ENCODE results near the gene STARD3. TPM values are rescaled to one million over a fixed set of nuclear protein-coding genes. Genes with fewer than 3 reads are reported as not detected.

The STARD3 gene
- total and polyA plus RNA-seq, 9 of the 15 experiments (the other 6 are each of a cell fraction or from before 2014, with no cell fraction given), result 0.63 to 87.0 (median 46.0) TPM

DNA sequence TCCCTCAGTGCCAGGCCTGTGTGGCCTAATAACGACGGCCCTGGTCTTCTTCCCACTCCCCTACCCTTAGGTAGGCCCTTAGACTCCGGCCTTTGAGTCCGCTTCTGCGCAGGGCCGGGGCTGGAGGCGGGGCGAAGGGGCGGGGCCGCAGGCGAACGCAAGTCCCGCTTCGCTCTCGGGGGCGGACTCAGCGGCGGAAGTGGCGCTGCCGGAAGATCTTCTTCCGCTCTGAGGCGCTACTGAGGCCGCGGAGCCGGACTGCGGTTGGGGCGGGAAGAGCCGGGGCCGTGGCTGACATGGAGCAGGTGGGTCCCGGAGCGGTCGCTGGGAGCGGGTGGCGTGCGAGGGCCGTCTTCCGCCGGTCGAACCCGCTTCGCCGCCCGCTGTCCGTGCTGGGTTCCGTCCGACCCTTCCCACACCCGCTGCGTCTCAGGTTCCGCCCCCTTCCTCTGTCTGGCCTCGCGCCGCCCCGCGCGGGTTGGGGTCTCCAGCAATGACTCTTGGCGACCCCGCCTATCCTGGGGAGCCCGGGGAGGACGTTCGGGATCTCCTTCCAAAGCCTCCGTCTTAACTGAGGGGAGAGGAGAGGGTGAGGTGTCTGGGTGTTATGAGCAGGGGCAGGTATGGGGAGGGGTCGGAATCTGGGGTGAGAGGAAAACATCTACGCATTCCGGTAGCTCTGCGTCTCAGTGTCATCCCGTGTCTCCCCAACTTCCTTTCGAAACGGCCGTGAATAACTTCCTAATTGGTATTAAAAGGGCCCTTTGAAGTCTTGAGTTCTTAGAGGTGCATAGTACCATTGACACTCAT, at the start of gene STARD3 (continued):
- no peak for TF ChIP-seq SAFB2 (IDR thresholded peaks at IDR 0.05; ENCODE audit: borderline replicate concordance, low read depth, low read length, severe bottlenecking)
- TF ChIP-seq PRMT5 (CRISPR knock-in tag; IDR thresholded peaks at IDR 0.05), result no peak
- TF ChIP-seq, protein P1, sequence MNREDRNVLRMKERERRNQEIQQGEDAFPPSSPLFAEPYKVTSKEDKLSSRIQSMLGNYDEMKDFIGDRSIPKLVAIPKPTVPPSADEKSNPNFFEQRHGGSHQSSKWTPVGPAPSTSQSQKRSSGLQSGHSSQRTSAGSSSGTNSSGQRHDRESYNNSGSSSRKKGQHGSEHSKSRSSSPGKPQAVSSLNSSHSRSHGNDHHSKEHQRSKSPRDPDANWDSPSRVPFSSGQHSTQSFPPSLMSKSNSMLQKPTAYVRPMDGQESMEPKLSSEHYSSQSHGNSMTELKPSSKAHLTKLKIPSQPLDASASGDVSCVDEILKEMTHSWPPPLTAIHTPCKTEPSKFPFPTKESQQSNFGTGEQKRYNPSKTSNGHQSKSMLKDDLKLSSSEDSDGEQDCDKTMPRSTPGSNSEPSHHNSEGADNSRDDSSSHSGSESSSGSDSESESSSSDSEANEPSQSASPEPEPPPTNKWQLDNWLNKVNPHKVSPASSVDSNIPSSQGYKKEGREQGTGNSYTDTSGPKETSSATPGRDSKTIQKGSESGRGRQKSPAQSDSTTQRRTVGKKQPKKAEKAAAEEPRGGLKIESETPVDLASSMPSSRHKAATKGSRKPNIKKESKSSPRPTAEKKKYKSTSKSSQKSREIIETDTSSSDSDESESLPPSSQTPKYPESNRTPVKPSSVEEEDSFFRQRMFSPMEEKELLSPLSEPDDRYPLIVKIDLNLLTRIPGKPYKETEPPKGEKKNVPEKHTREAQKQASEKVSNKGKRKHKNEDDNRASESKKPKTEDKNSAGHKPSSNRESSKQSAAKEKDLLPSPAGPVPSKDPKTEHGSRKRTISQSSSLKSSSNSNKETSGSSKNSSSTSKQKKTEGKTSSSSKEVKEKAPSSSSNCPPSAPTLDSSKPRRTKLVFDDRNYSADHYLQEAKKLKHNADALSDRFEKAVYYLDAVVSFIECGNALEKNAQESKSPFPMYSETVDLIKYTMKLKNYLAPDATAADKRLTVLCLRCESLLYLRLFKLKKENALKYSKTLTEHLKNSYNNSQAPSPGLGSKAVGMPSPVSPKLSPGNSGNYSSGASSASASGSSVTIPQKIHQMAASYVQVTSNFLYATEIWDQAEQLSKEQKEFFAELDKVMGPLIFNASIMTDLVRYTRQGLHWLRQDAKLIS (CRISPR knock-in tag; IDR thresholded peaks at IDR 0.05), result 0 out of 2 replicates have a peak, but pooled peaks have one; percentile 36
- TF ChIP-seq TRIM24 (IDR thresholded peaks at IDR 0.05), result peak in 1 of 2 experiments; percentile 97; a peak in 2 of 4 replicates
- no peak for TF ChIP-seq ZNF695 (CRISPR knock-in tag; IDR thresholded peaks at IDR 0.05)
- TF ChIP-seq, protein P2, sequence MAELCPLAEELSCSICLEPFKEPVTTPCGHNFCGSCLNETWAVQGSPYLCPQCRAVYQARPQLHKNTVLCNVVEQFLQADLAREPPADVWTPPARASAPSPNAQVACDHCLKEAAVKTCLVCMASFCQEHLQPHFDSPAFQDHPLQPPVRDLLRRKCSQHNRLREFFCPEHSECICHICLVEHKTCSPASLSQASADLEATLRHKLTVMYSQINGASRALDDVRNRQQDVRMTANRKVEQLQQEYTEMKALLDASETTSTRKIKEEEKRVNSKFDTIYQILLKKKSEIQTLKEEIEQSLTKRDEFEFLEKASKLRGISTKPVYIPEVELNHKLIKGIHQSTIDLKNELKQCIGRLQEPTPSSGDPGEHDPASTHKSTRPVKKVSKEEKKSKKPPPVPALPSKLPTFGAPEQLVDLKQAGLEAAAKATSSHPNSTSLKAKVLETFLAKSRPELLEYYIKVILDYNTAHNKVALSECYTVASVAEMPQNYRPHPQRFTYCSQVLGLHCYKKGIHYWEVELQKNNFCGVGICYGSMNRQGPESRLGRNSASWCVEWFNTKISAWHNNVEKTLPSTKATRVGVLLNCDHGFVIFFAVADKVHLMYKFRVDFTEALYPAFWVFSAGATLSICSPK (IDR thresholded peaks at IDR 0.05; ENCODE audit: borderline replicate concordance), result no peak
- TF ChIP-seq TCF3 (CRISPR knock-in tag; IDR thresholded peaks at IDR 0.05), result no peak
- TF ChIP-seq, protein P3, sequence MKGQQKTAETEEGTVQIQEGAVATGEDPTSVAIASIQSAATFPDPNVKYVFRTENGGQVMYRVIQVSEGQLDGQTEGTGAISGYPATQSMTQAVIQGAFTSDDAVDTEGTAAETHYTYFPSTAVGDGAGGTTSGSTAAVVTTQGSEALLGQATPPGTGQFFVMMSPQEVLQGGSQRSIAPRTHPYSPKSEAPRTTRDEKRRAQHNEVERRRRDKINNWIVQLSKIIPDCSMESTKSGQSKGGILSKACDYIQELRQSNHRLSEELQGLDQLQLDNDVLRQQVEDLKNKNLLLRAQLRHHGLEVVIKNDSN (CRISPR knock-in tag; IDR thresholded peaks at IDR 0.05), result no peak
- TF ChIP-seq TAL1 (IDR thresholded peaks at IDR 0.05), result no peak
- TF ChIP-seq PHF20 (IDR thresholded peaks at IDR 0.05; ENCODE audit: partially characterized antibody), result peak; percentile 87
- TF ChIP-seq ELF4 (CRISPR knock-in tag; IDR thresholded peaks at IDR 0.05), result no peak
- no peak for TF ChIP-seq ZKSCAN8 (CRISPR knock-in tag; IDR thresholded peaks at IDR 0.05)
- TF ChIP-seq FOXK2 (conservative IDR thresholded peaks at IDR 0.05 in 1 of 2, IDR thresholded peaks at IDR 0.05 in 1 of 2; ENCODE audit: low read depth in 2 of 2), result no peak
- no peak for TF ChIP-seq TAF9B (IDR thresholded peaks at IDR 0.05; ENCODE audit: partially characterized antibody)
- 0 out of 2 replicates have a peak, but pooled peaks have one; percentile 59 for TF ChIP-seq KDM2B (CRISPR knock-in tag; IDR thresholded peaks at IDR 0.05)
- peak; percentile 90 for TF ChIP-seq PHB (CRISPR knock-in tag; IDR thresholded peaks at IDR 0.05)
- TF ChIP-seq, protein P4, sequence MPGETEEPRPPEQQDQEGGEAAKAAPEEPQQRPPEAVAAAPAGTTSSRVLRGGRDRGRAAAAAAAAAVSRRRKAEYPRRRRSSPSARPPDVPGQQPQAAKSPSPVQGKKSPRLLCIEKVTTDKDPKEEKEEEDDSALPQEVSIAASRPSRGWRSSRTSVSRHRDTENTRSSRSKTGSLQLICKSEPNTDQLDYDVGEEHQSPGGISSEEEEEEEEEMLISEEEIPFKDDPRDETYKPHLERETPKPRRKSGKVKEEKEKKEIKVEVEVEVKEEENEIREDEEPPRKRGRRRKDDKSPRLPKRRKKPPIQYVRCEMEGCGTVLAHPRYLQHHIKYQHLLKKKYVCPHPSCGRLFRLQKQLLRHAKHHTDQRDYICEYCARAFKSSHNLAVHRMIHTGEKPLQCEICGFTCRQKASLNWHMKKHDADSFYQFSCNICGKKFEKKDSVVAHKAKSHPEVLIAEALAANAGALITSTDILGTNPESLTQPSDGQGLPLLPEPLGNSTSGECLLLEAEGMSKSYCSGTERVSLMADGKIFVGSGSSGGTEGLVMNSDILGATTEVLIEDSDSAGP (CRISPR knock-in tag; IDR thresholded peaks at IDR 0.05), result no peak
- TF ChIP-seq LEF1 (IDR thresholded peaks at IDR 0.05), result no peak
